ENCODE results near the gene C1orf122.

C1orf122 gene

GRCh38 chr1:37802439-37802838 lies 5.2 kb upstream of the C1orf122 start:
- no peak for DNase-seq

GRCh38 chr1:37807220-37807554 lies 403 bp upstream of the C1orf122 start:
- no peak for DNase-seq

- DNase-seq, result no peak
These were observed 1.1 kb downstream of the C1orf122 start for GRCh38 chr1:37808369-37809319.

- DNase-seq, result no peak
These were observed 2.4 kb downstream of the C1orf122 start for GRCh38 chr1:37809942-37810341.

- DNase-seq, result peak; percentile 69
These were observed 3.6 kb downstream of the C1orf122 start for GRCh38 chr1:37811027-37811655.

GRCh38 chr1:37813529-37814145 lies 6.0 kb downstream of the C1orf122 start:
- DNase-seq, result no peak

GRCh38 chr1:37814252-37814651 lies 6.7 kb downstream of the C1orf122 start:
- no peak for DNase-seq

GRCh38 chr1:37817481-37817880 lies 9.9 kb downstream of the C1orf122 start:
- no peak for DNase-seq

- DNase-seq, result no peak
These were observed 13.9 kb downstream of the C1orf122 start for GRCh38 chr1:37821481-37821880.

GRCh38 chr1:37822906-37823815 lies 15.6 kb downstream of the C1orf122 start:
- DNase-seq, result no peak

- no peak for DNase-seq
These were observed 16.4 kb downstream of the C1orf122 start for GRCh38 chr1:37824001-37824400.

GRCh38 chr1:37825506-37825905 lies 17.9 kb downstream of the C1orf122 start:
- no peak for DNase-seq

- no peak for DNase-seq
These were observed 21.0 kb downstream of the C1orf122 start for GRCh38 chr1:37828410-37829074.

- DNase-seq, result no peak
These were observed 23.5 kb downstream of the C1orf122 start for GRCh38 chr1:37831109-37831508.

GRCh38 chr1:37831809-37832208 lies 24.2 kb downstream of the C1orf122 start:
- DNase-seq, result no peak

GRCh38 chr1:37836788-37837187 lies 29.2 kb downstream of the C1orf122 start:
- no peak for DNase-seq

- DNase-seq, result no peak
These were observed 32.1 kb downstream of the C1orf122 start for GRCh38 chr1:37839676-37840075.

GRCh38 chr1:37840711-37841110 lies 33.1 kb downstream of the C1orf122 start:
- DNase-seq, result no peak

- no peak for DNase-seq
These were observed 34.1 kb downstream of the C1orf122 start for GRCh38 chr1:37841652-37842051.

GRCh38 chr1:37844536-37844935 lies 36.9 kb downstream of the C1orf122 start:
- DNase-seq, result no peak

GRCh38 chr1:37845049-37845646 lies 37.6 kb downstream of the C1orf122 start:
- DNase-seq, result no peak

GRCh38 chr1:37845786-37846185 lies 38.2 kb downstream of the C1orf122 start:
- DNase-seq, result no peak
